ENCODE data around the gene DLG5. TPM values are rescaled to one million over a fixed set of nuclear protein-coding genes. Genes with fewer than 3 reads are reported as not detected.

DLG5 gene
- total RNA-seq, 4 donors from 2014 or later: 52.0 to 127 (median 56.3) TPM

DNA sequence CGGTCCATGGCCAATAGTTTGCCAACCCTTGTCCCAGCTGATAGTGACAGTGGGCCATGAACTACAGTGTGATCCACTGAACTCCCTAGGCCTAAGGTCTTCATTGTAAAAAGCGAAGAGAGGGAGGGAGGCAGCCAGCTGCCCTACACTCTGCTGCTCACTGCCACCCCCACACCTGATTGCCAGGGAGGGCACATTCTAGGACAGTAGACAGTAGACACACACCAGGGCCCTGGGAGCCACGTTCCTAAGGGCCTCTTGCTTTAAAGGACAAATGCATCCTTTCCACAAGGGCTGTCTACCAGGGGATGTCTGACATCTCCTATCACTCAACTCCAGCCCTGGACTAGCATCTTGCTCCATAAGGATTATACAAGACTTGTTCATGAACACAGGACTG lies 122.2 kb downstream of the DLG5 start:
- H3K27ac ChIP-seq: no peak overlapping the region
- H3K27me3 ChIP-seq: no peaks in the 10 kb centered on the region
- peaks cover 0 to 100% of the 10 kb centered on the region in 2 donors for H3K36me3 ChIP-seq
- no peak for ATAC-seq
- TF ChIP-seq EP300 (IDR thresholded peaks at IDR 0.05): no peak
- TF ChIP-seq, protein P1, sequence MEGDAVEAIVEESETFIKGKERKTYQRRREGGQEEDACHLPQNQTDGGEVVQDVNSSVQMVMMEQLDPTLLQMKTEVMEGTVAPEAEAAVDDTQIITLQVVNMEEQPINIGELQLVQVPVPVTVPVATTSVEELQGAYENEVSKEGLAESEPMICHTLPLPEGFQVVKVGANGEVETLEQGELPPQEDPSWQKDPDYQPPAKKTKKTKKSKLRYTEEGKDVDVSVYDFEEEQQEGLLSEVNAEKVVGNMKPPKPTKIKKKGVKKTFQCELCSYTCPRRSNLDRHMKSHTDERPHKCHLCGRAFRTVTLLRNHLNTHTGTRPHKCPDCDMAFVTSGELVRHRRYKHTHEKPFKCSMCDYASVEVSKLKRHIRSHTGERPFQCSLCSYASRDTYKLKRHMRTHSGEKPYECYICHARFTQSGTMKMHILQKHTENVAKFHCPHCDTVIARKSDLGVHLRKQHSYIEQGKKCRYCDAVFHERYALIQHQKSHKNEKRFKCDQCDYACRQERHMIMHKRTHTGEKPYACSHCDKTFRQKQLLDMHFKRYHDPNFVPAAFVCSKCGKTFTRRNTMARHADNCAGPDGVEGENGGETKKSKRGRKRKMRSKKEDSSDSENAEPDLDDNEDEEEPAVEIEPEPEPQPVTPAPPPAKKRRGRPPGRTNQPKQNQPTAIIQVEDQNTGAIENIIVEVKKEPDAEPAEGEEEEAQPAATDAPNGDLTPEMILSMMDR (IDR thresholded peaks at IDR 0.05): no peak
- TF ChIP-seq POLR2AphosphoS5 (IDR thresholded peaks at IDR 0.05): no peak
- TF ChIP-seq POLR2A (IDR thresholded peaks at IDR 0.05): no peak
- H3K9me3 ChIP-seq: no peaks in the 10 kb centered on the region
- H3K4me1 ChIP-seq: no peaks in the 10 kb centered on the region
- no peak overlapping the region for H3K4me3 ChIP-seq
- 82 to 88% methylated on average over 2 of the region's 3 CpGs for WGBS, 2 donors (ENCODE audit: low coverage in 1 of 2)

DNA sequence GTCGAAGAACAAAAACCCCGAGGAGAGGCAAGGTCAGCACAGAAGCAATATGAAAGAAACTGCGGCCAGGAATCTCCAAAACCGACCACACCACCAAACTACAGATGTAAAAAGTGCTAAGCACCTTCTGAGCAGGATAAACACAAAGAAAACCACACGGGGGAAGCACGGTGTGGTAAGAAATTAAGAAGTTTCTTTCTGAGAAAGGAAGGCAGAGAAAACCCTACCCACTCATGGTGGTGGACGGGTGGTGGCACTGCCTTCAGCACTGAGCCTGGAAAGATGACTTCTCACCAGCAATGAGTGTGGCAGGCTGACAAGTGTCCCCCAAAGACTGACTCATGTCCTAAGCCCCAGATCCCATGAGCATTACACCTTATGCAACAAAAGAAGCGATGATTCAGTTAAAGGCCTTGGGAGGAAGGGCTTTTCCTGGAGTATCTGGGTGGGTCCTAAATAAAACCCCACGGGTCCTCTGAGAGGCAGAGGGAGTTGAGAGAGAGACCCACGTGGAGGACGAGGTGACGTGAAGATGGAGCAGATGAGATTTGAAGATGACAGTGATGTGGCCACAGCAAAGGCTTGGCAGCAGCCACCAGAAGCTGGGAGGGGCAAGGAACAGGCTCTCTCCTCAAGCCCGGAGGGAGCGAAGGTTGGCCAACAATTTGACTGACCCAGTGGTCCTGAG lies 124.9 kb downstream of the DLG5 start:
- Histone ChIP-seq H3K4me3 (no peak overlapping the region), H3K27me3 (no peaks in the 10 kb centered on the region), H3K27ac (no peak overlapping the region), H3K9me3 (no peaks in the 10 kb centered on the region), H3K36me3 (peaks cover 0 to 100% of the 10 kb centered on the region in 2 donors), H3K4me1 (no peaks in the 10 kb centered on the region)
- ATAC-seq: no peak
- TF ChIP-seq, protein P1 (IDR thresholded peaks at IDR 0.05): no peak
- TF ChIP-seq POLR2A (IDR thresholded peaks at IDR 0.05) (no peak), POLR2AphosphoS5 (IDR thresholded peaks at IDR 0.05) (no peak), EP300 (IDR thresholded peaks at IDR 0.05) (no peak)
- WGBS, 2 donors (ENCODE audit: low coverage in 1 of 2): 69 to 76% methylated on average over 7 to 13 of the region's 14 CpGs

DNA sequence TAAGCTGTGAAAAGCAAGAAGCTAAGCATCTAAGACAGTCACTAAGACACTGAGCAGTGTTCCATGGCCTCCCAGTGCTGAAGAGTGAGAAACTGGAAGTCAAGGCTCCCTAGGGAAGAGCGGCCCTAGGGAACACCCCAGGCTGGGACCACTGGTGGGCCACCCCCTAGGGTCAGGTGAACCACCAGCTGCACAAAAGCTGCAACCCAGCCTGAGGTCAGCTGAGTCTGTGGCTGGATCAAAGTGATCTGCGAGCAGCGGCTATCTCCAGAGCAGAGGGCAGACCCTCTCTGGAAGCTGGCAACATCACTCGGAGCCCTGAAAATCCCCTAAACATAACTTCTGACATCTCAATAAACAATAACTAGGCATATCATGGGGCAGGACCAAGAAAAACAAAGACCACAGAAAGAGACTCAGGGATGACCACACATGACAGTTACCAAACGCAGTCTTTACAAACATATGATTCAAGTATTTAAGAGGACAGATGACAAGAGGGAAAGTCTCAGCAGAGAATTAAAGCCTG lies 125.8 kb downstream of the DLG5 start:
- no peak for ATAC-seq
- Histone ChIP-seq H3K4me1 (no peaks in the 10 kb centered on the region), H3K27me3 (no peaks in the 10 kb centered on the region), H3K36me3 (peaks cover 0 to 100% of the 10 kb centered on the region in 2 donors), H3K27ac (no peak overlapping the region), H3K9me3 (no peaks in the 10 kb centered on the region), H3K4me3 (no peak overlapping the region)
- TF ChIP-seq POLR2AphosphoS5 (IDR thresholded peaks at IDR 0.05) (no peak), EP300 (IDR thresholded peaks at IDR 0.05) (no peak), POLR2A (IDR thresholded peaks at IDR 0.05) (no peak)
- TF ChIP-seq, protein P1 (IDR thresholded peaks at IDR 0.05): no peak
- 55 to 61% methylated on average over 2 of the region's 5 CpGs for WGBS, 2 donors (ENCODE audit: low coverage in 1 of 2)

- no peaks in the 10 kb centered on the region for H3K27me3 ChIP-seq
- no peaks in the 10 kb centered on the region for H3K4me1 ChIP-seq
- H3K4me3 ChIP-seq: no peak overlapping the region
- no peak overlapping the region for H3K27ac ChIP-seq
- TF ChIP-seq, protein P1 (IDR thresholded peaks at IDR 0.05): no peak
- TF ChIP-seq EP300 (IDR thresholded peaks at IDR 0.05) (no peak), POLR2AphosphoS5 (IDR thresholded peaks at IDR 0.05) (no peak), POLR2A (IDR thresholded peaks at IDR 0.05) (no peak)
- peaks cover 0 to 100% of the 10 kb centered on the region in 2 donors for H3K36me3 ChIP-seq
- no peak for ATAC-seq
- no peaks in the 10 kb centered on the region for H3K9me3 ChIP-seq
- WGBS, 2 donors (ENCODE audit: low coverage in 1 of 2): 94 to 100% methylated on average over 1 to 13 of the region's 13 CpGs
These were observed 126.2 kb downstream of the DLG5 start for GRCh38 chr10:77800320-77800719.

- Histone ChIP-seq H3K27me3 (no peaks in the 10 kb centered on the region), H3K36me3 (peaks cover 0 to 100% of the 10 kb centered on the region in 2 donors), H3K9me3 (no peaks in the 10 kb centered on the region), H3K4me3 (no peak overlapping the region), H3K27ac (no peak overlapping the region), H3K4me1 (no peaks in the 10 kb centered on the region)
- 87 to 93% methylated on average over 5 of the region's 5 CpGs for WGBS, 2 donors (ENCODE audit: low coverage in 1 of 2)
- no peak for ATAC-seq
- TF ChIP-seq EP300 (IDR thresholded peaks at IDR 0.05) (no peak), POLR2AphosphoS5 (IDR thresholded peaks at IDR 0.05) (no peak), POLR2A (IDR thresholded peaks at IDR 0.05) (no peak)
- TF ChIP-seq, protein P1 (IDR thresholded peaks at IDR 0.05): no peak
These were observed 127.2 kb downstream of the DLG5 start for GRCh38 chr10:77799352-77799751.

Measured in gastroesophageal sphincter (tissue), 4 donors.